Activated CD4-positive, alpha-beta T cell treated with anti-CD3 and anti-CD28 coated beads, Interleukin-2, Interleukin-6, amounts not matched to agents 100 ng/mL and 50 ng/mL, durations not matched to agents 16 hours and 8 hours (primary cell): Measurements from ENCODE around the gene CCDC85C.

Experiments used
- DNase-seq: peaks from one replicate; pipeline ENCODE4 v3.0.0-alpha.2; 2020

The CCDC85C gene

GRCh38 chr14:99587460-99588278, 16.3 kb downstream of the CCDC85C start:
- no peak for DNase-seq

DNA sequence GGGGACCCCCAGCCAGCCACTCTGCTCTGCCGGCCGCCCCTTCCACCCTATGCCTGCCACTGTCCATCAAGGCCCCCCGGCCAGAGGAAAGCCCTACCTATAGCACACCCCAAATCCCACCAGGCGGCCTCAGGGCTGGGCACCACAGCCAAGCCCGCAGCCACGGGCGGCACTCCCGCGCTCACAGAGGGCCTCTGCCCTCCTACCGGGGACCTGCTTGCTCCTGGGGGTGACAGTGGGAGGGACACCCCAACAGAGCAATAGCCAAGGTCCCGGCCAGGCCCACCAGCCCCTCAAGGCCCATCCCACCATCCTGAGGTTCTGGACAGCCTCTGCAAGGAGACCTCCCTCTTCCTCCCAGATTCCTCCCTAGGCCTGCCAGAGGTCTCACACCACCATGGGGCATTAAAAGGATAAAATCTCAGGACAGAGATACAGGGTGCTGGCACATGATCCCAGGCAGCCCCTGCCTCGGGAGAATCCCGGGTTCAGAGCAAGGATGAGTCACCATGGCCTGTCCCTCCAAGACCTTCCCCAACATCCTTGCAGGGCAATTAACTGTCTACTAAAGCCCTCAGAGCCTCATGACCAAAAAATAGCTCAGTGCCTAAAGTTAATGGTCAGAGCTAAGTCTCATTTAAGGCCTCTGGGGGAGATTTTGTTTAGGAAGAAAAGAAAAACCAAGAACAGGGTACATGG, 17.1 kb downstream of the CCDC85C start:
- no peak for DNase-seq

- DNase-seq: no peak
These were observed 17.8 kb downstream of the CCDC85C start for GRCh38 chr14:99586054-99586760.

GRCh38 chr14:99584823-99585222, 19.2 kb downstream of the CCDC85C start:
- DNase-seq: no peak

DNA sequence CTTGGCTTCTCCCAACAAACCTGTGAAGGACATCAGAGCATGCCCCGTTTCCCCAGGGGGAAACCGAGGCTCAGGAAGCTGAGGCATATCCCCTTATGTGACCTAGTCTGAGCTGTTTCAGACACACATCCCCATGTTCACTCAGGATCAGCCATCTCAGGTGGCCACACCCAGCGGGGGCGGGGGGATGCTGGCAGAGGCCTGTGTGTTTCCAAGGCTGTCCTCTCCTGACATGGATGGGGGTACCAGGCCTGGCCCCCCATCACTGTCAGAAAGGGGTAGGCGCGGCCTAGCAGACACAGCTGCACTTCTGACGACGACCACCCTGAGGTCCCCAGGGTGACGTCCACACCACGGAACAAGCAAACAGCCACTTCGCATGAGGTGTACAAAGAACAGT, 22.1 kb downstream of the CCDC85C start:
- no peak for DNase-seq

GRCh38 chr14:99581374-99581773, 22.6 kb downstream of the CCDC85C start:
- no peak for DNase-seq

DNA sequence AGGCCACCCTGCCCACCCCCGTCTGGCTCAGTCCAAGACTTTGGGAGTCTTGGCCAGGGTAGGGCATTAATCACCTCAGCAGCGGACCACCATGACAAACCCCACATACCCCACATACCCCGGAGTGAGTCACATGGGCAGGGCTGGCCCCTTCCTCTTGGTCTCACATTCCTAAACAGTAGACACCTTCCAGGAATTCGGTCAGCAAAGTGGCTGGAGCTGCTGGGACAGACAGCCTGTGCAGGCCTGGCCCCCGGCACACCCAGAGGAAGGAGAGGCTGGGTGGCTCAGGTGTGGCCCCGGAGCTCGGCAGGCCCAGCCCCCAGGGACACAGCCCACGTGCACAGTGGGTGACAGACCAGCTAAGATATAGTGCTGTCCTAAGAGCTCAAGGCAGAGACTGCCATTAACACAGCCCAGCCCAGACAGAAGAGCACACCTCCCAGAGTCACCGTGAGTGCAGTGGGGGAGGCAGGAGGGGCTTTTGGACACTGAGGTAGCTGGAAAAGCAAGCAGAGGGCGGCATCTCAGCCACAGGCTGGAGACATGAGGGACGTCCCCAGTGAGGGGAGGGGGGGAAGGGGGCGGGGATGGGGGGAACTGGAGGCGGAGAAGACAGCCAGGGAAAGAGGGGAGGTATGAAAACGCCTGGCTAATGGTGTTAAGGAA, 24.0 kb downstream of the CCDC85C start:
- DNase-seq: no peak

GRCh38 chr14:99579120-99579836, 24.7 kb downstream of the CCDC85C start:
- no peak for DNase-seq

GRCh38 chr14:99578541-99579101, 25.4 kb downstream of the CCDC85C start:
- DNase-seq: no peak

DNA sequence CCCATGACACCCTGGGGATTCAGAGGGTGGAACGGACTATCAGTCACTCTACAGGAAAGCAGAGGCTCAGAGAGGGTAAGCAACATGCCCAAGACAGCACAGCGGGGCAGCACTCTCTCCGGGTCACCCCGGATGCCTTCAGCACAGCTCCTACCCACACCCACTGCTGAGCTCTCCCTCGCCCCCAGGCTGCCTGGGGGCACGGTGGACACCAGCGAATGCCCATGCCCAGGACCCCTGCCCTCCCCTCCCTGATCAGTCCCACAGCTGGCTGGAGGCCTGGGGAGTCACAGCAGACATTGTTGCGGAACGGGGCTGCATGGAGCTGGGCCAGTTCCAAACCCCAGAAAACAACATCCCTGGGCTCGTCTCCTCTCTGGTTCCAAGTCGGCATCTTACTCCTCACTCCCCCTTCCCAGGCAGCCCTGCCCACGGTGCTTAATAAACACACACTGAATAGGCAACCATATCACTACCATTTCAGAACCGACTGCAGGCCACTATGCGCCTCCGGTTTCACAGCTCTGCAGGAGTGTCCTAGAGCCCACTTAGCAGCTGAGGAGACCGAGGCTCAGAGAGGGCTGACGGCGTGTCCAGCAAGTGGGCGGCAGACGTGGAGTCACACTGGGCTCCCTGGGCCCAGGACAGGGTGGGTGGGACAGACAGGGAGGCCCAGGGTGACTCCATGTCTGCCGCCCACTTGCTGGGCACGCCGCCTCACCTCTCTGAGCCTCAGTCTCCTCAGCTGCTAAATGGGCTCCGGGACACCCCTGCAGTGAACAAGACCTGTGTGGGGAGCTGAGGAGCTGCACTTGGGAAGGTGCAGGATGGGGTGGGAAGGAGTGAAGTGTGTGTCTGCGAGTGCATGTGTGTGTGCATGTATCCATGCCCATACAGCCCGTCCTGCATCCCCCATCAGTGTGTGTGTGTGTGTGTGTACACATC, 27.0 kb downstream of the CCDC85C start:
- DNase-seq: no peak

DNA sequence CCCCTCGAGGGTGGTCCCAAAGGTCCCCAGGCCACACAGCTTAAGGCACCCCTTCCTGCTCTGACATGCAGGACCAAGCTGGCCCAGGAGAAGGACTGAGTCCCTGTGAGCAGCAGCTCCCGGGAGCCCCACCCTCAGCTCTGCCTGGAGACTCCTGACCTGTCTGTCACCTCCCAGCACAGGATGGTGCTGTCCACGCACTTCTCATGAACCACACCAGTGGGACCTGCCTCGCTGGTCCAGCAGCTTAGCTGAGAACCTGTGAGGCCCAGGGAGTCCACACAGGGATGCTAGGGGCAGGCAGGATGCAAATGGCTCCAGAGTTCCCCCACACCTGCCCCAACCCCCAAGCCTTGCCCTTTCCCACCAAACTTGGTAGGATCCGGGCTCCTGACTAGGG, 27.7 kb downstream of the CCDC85C start:
- DNase-seq: no peak

GRCh38 chr14:99575043-99576023, 28.7 kb downstream of the CCDC85C start:
- no peak for DNase-seq

DNA sequence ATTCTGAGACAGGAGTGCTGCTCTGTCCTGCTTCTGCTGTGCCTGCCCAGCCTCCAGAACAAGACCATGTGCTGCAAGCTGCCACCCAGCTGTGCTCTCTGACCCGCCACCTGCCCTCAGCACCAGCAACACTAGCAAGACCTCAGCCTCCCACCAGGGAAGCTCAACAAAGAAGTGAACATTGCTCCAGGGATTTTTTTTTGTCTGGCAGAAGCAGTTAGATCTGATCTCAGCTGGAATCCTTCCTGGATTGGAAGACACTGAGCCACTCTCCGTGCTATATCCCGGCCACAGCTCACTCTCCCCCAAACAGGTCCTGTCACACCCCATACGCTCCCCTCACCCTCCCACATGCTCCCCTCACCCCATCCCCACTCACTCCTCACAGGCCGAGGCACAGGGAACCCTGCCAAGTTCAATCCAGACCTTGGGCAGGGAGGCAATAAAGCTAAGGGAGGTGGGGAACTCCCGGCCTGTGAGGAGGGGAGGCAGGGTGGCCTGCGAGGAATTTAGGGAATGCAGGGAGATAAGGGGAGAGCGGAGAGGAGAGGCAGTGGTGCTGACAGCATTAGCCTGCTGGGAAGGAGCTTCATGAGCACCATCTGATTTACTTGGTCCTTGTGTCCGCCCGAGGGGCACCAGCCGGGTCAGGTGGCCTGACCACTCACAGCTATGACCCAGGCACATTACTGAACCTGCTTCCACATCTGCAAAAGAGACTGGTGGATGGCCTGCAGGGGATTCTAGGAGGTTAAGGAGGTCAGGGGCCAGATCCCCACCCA, 29.7 kb downstream of the CCDC85C start:
- no peak for DNase-seq

DNA sequence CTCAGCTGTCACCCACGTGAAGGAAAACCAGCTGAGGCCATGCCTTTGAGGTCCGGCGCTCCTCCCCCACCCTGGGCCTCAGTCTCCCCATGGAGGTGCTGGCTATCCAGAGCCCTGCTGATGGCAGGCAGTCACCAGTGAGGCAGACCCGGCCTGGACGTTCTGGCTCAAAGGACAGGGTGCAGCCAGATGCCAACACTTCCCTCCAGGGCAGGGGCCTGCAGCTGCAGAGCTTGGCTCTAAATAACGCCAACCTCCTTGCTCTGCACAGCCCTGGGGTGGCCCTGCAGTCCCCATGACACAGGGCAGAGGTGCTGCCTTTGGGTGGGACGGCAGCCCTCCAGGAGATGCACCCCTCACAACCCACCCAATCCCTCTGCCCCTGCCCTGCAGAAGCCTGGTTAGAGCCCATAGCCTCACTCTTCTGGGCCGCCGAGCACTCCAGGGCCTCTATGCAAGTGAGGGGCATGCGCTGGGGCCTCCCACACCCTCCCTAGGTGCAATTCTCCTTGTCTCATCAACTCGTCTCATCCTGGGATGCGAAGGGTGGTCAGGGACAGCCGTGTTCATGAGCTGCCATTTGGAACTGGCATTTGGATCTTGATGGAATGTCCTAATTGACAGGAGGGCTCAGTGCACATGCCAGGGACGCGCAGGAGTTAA, 30.4 kb downstream of the CCDC85C start:
- DNase-seq: no peak

- DNase-seq: no peak
These were observed 31.0 kb downstream of the CCDC85C start for GRCh38 chr14:99573000-99573330.

DNA sequence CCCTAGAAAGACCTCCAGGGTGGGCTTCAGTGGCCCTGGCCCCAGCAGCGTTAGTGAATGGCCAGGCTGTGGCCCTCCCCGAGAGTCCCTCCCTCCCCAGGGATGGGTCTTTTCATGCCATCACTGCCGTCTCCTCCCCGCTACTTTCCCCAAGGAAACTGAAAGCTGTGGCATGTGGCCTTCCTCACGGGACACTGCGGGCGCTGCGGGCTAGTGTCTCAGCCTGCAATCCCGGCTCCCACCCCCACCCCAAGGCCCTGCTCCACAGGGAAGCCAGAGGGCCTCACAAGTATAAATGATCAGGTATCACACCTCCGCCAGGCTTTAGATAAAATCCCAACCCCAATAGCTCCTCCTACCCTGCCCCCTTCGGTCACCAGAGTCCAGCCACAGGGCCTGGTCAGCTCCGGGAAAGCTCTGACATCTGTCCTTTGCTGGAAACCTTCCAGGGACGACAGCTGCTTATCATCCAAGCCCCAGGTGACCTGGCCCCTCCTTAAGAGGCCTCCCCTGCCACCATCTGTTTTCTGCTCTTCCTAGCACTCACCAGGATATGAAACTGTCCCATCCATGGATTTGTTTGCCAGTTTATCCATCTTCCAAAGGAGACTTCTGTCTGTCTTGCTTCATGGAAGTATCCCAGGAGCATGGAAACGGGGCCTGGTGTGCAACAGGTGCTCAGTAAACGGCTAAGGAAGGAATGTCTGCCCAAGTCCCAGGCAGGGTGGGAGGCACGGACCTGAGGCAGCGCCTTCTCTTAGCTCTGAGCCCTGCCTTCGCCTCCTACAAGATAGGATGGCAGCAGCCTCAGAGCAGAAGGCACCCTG, 31.6 kb downstream of the CCDC85C start:
- DNase-seq: no peak

DNA sequence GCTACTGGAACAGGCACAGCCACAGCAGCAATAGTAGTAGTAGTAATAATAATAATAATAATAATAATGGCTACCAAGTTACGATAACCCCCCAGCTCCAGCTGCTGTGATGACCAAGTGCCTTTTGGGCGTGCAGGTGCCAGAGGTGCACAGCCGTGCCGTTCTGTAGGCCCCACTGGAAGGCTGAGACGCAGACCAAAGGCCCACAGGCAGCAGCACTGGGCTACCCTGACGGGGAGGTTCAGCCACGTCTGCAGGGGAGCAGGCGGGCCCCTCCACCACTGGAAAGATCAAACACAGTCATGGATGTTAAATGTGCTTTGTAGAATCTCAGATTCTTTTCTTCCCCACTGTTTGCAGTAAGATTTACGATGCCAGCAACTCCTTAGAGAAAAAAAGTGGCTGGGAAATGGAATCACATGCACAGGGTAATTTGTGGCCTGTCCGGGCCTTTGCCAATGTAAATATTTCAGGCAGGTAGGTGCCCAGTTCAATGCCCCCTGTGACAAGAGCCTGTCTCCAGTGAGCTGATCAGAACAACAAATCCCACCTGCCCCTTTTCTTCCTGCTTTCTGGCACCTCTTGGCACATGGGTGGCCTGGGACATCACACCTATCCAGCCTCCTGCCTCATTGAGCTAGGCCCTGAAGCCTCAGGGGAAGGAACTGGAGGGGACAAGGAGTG, 32.6 kb downstream of the CCDC85C start:
- no peak for DNase-seq
